Measurements from ENCODE around the gene KCNK10.

DNA sequence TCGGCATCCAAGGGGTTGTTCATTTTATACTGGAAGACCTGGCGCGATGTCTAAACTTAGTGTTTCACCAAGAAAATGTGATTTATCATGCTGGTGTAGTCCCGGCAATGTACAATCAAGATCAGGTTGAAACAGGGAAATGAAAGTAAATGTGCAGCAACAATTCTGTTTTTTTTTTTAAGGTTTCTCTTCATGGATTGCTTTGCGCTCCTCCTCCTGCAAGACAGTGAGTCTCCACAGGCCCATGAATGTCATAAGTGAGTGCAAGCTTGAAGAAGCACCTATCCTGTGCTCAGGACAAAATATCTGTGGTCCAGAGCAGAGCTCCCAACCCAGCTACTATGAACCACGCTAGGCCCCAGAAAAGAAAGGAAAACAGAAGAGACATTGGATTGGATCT lies 143.4 kb downstream of the KCNK10 start:
- TF ChIP-seq, protein P1, sequence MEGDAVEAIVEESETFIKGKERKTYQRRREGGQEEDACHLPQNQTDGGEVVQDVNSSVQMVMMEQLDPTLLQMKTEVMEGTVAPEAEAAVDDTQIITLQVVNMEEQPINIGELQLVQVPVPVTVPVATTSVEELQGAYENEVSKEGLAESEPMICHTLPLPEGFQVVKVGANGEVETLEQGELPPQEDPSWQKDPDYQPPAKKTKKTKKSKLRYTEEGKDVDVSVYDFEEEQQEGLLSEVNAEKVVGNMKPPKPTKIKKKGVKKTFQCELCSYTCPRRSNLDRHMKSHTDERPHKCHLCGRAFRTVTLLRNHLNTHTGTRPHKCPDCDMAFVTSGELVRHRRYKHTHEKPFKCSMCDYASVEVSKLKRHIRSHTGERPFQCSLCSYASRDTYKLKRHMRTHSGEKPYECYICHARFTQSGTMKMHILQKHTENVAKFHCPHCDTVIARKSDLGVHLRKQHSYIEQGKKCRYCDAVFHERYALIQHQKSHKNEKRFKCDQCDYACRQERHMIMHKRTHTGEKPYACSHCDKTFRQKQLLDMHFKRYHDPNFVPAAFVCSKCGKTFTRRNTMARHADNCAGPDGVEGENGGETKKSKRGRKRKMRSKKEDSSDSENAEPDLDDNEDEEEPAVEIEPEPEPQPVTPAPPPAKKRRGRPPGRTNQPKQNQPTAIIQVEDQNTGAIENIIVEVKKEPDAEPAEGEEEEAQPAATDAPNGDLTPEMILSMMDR (IDR thresholded peaks at IDR 0.05): no peak
- TF ChIP-seq EZH2 (IDR thresholded peaks at IDR 0.05; ENCODE audit: borderline replicate concordance, insufficient read depth, low read depth, low read length, poor library complexity, severe bottlenecking): no peak
